ENCODE data around the gene PLAC8.

DNA sequence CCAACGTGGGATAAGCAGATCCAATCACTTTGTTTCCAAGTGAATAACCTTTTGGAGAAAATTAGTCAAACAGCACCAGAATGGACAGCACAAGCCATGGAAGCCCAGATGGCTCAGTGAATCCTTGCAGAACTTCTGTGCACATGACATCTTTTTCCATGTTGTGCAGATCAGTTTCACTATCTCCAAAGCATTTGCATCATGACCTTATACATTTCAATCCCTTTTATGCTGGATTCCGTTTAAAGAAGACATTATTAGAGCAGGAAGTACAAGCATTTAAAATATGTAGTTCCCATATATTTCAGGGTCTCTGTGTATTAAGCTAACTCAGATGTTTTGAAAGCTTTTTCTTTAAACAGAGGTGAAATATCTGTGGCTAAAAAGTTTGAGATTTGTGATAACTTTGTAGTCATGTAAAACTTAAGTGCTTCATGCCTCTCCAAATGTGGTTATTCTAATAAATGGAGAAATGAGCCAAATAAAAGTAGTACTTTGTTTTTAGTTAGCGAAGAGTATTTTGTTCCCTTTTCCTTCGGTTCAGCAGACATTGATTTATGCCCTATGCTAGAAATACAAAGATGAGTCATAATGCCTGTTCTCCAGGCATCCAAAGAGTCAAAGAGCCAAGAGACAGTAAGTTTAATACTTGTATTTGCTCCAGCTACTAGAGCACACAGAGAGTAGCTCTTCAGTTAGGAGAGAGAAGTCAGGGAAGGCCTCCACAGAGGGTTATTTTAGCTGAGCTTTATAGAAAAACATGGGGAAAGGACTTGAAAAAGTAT is 39.0 kb downstream of the PLAC8 start:
- TF ChIP-seq OSR1 (CRISPR knock-in tag; IDR thresholded peaks at IDR 0.05), result no peak
- no peak for TF ChIP-seq ZNF70 (CRISPR knock-in tag; IDR thresholded peaks at IDR 0.05)
- no peak for TF ChIP-seq PPARA (CRISPR knock-in tag; IDR thresholded peaks at IDR 0.05; ENCODE audit: borderline replicate concordance)
- no peak for TF ChIP-seq SNAI2 (CRISPR knock-in tag; IDR thresholded peaks at IDR 0.05)
- TF ChIP-seq, protein P1, sequence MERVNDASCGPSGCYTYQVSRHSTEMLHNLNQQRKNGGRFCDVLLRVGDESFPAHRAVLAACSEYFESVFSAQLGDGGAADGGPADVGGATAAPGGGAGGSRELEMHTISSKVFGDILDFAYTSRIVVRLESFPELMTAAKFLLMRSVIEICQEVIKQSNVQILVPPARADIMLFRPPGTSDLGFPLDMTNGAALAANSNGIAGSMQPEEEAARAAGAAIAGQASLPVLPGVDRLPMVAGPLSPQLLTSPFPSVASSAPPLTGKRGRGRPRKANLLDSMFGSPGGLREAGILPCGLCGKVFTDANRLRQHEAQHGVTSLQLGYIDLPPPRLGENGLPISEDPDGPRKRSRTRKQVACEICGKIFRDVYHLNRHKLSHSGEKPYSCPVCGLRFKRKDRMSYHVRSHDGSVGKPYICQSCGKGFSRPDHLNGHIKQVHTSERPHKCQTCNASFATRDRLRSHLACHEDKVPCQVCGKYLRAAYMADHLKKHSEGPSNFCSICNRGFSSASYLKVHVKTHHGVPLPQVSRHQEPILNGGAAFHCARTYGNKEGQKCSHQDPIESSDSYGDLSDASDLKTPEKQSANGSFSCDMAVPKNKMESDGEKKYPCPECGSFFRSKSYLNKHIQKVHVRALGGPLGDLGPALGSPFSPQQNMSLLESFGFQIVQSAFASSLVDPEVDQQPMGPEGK (CRISPR knock-in tag; IDR thresholded peaks at IDR 0.05; ENCODE audit: borderline replicate concordance), result no peak
